Ovary (tissue), 9 donors: ENCODE results near the gene PHC2. TPM values are rescaled to one million over a fixed set of nuclear protein-coding genes. Genes with fewer than 3 reads are reported as not detected.

ENCODE experiments used
- DNase-seq, 5 donors: peaks; one replicate each; pipeline ENCODE4 v3.0.0-alpha.2; 2019 to 2020
- H3K27ac ChIP-seq, 2 donors: fragments of 200-600 bp; one replicate each; pipeline versions ENCODE4 v1.5.1 to v1.8.0; 2019 to 2022
- H3K27me3 ChIP-seq: fragments of 200-600 bp; one replicate; pipeline ENCODE4 v1.8.0; 2022
- H3K36me3 ChIP-seq: fragments of 200-600 bp; sonication (generic); one replicate; pipeline ENCODE4 v1.5.1; 2019
- H3K4me1 ChIP-seq: one replicate; pipeline ENCODE4 v1.8.1; 2013; ENCODE audit warnings: mild to moderate bottlenecking, moderate library complexity; ENCODE audit not compliant: insufficient read depth
- H3K4me3 ChIP-seq: fragments of 200-600 bp; sonication (generic); one replicate; pipeline ENCODE4 v1.5.1; 2017
- H3K9me3 ChIP-seq, 2 donors: fragments of 200-600 bp in 1 of 2; sonication (generic) in 1 of 2; one replicate each; pipeline versions ENCODE4 v1.5.1 to v1.8.1; 2013 to 2019; ENCODE audit warnings: mild to moderate bottlenecking in 1 of 2, moderate library complexity in 1 of 2
- EP300 ChIP-seq: sonication (generic); formaldehyde crosslinking; IDR thresholded peaks from one replicate; pipeline ENCODE4 v1.6.1; 2017; ENCODE audit warnings: antibody characterized with exemption
- POLR2A ChIP-seq: fragments of 450-650 bp; IDR thresholded peaks from one replicate; pipeline ENCODE4 v1.6.1; 2017; ENCODE audit warnings: antibody characterized with exemption, mild to moderate bottlenecking, moderate library complexity
- WGBS, 3 donors: extraction: QIAGEN DNeasy Blood & Tissue Kit in 1 of 3; methylation state at CpG; one replicate each; pipeline versions ENCODE4 v1.1.5 to v1.1.7; 2013 to 2017; 5-methylcytosine and 5-hydroxymethylcytosine counted together
- intact Hi-C, 4 donors: fragments of 100-400 bp; cut with DNase I; formaldehyde crosslinking; loops; one replicate each; pipeline versions ENCODE4 v1.11.0 to v1.15.1; 2022 to 2023
- polyA plus RNA-seq, 2 donors: library from polyadenylated mRNA; stranded (reverse); fragments of 200-250 nt in 1 of 2; fragments of 350-450 nt in 1 of 2; fragmentation: Illumina TruSeq in 1 of 2; extraction: RNeasy Lipid Tissue Mini Kit (QIAGEN cat#74804) in 1 of 2; gene quantifications; one replicate each; pipeline ENCODE4 v1.2.3, GENCODE V29; 2013 to 2014
- total RNA-seq, 7 donors: library from RNA; depleted of rRNA in 2 of 7; stranded (reverse); fragments of >200 nt in 2 of 7; fragmentation: NEBNext Ultra II Directional in 3 of 7; extraction: Animal tissue kit (Norgen Biotek cat#: 25700) in 3 of 7; gene quantifications; one replicate each; pipeline versions ENCODE4 v1.1.0 to v1.2.4, GENCODE V29; 2016 to 2023
- TF ChIP-seq, protein P1 (sequence below), 3 donors: fragments of 450-650 bp in 2 of 3; fragments of 200-600 bp in 1 of 3; IDR thresholded peaks; one replicate each; pipeline versions ENCODE4 v1.5.1 to v1.8.0; 2016 to 2022; ENCODE audit warnings: antibody characterized with exemption in 3 of 3, mild to moderate bottlenecking in 1 of 3
- donor health status: DM: no; HTN: no; CAD: no; lungs with moderate emphysema.
- donor health status: DM: no; HTN: no; CAD: no.
- donor health status: Bipolar disorder and iron deficiency.
- donor health status: DM: yes; HTN: yes; CAD: no.
- donor health status: DM: no; HTN: no; CAD: no.
- donor health status: DM: yes; HTN: yes; CAD: no.

PHC2 gene
- total and polyA plus RNA-seq, 9 donors, result 52.3 to 101 (median 85.5) TPM

DNA sequence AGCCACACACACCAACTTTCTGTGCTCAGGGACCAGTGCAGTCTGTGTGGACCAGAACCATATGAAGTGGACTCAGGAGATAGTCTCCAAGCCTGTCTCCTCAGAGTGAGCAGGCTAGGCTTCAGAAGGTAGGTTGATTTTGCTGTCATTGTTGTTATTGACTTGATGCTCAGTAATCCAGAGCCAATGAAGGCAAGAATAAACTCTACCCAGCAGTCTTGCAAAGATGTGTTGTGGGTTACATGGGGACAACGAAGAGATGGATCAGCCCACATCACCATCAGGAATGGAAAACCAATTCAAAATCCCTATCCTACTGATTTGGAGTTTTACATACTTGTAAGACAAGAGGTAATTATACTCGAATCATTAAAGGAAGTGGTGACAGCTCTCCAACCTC, 37.4 kb downstream of the PHC2 start:
- Histone ChIP-seq H3K9me3 (no peaks in the 10 kb centered on the region), H3K27me3 (no peaks in the 10 kb centered on the region), H3K36me3 (no peaks in the 10 kb centered on the region), H3K4me1 (peaks cover 14% of the 10 kb centered on the region), H3K27ac (no peak overlapping the region), H3K4me3 (no peak overlapping the region)
- WGBS, 3 donors, result 88 to 97% (median 90%) methylated on average over 2 of the region's 2 CpGs
- TF ChIP-seq POLR2A, result no peak
- no peak for TF ChIP-seq EP300
- TF ChIP-seq, protein P1, sequence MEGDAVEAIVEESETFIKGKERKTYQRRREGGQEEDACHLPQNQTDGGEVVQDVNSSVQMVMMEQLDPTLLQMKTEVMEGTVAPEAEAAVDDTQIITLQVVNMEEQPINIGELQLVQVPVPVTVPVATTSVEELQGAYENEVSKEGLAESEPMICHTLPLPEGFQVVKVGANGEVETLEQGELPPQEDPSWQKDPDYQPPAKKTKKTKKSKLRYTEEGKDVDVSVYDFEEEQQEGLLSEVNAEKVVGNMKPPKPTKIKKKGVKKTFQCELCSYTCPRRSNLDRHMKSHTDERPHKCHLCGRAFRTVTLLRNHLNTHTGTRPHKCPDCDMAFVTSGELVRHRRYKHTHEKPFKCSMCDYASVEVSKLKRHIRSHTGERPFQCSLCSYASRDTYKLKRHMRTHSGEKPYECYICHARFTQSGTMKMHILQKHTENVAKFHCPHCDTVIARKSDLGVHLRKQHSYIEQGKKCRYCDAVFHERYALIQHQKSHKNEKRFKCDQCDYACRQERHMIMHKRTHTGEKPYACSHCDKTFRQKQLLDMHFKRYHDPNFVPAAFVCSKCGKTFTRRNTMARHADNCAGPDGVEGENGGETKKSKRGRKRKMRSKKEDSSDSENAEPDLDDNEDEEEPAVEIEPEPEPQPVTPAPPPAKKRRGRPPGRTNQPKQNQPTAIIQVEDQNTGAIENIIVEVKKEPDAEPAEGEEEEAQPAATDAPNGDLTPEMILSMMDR (IDR thresholded peaks at IDR 0.05), result no peak
- intact Hi-C loops, result no loop called here
- no peak for DNase-seq

DNA sequence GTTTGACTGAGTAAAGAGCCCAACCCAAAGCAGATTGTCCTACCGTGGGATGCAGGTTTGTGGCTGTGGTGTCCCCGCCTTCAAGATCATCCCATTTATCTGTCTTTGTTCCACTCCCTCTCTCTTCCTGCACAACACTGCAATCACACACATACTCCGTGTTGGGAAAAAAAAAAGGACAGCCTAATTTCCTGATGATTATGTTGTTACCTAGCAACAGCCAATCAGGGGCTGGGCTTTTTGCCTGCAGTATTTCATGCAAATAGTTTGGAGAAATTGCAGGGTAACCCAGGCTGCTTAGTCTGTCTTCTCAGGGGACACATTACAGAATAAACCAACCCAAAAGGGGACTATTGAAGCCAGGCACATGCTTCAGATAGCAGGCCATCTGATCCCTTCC, 38.3 kb downstream of the PHC2 start:
- no peak overlapping the region for H3K4me3 ChIP-seq
- H3K36me3 ChIP-seq, result no peaks in the 10 kb centered on the region
- 32 to 41% (median 33%) methylated on average over 3 of the region's 3 CpGs for WGBS, 3 donors
- H3K27me3 ChIP-seq, result no peaks in the 10 kb centered on the region
- DNase-seq, result no peak
- intact Hi-C loops, result no loop called here
- no peak overlapping the region for H3K27ac ChIP-seq
- H3K4me1 ChIP-seq, result peaks cover 13% of the 10 kb centered on the region
- H3K9me3 ChIP-seq, result no peaks in the 10 kb centered on the region
- TF ChIP-seq, protein P1 (IDR thresholded peaks at IDR 0.05), result no peak
- no peak for TF ChIP-seq POLR2A
- TF ChIP-seq EP300, result no peak

GRCh38 chr1:33392206-33392605, 38.7 kb downstream of the PHC2 start:
- no peak for DNase-seq
- Histone ChIP-seq H3K4me3 (no peak overlapping the region), H3K27me3 (no peaks in the 10 kb centered on the region), H3K36me3 (no peaks in the 10 kb centered on the region), H3K27ac (no peak overlapping the region), H3K9me3 (no peaks in the 10 kb centered on the region), H3K4me1 (peaks cover 10% of the 10 kb centered on the region)
- TF ChIP-seq POLR2A, result no peak
- no peak for TF ChIP-seq EP300
- TF ChIP-seq, protein P1 (IDR thresholded peaks at IDR 0.05), result no peak
- 85 to 92% (median 86%) methylated on average over 8 of the region's 8 CpGs for WGBS, 3 donors
- intact Hi-C loops, result no loop called here

GRCh38 chr1:33391343-33392078, 39.4 kb downstream of the PHC2 start:
- WGBS, 3 donors, result 76 to 81% (median 78%) methylated on average over 8 of the region's 8 CpGs
- intact Hi-C loops, result no loop called here

More at GRCh38 chr1:33391343-33392078, 39.4 kb downstream of the PHC2 start:
- H3K27ac ChIP-seq, result no peak overlapping the region
- no peaks in the 10 kb centered on the region for H3K27me3 ChIP-seq
- no peak overlapping the region for H3K4me3 ChIP-seq
- H3K36me3 ChIP-seq, result no peaks in the 10 kb centered on the region
- no peak for DNase-seq
- peaks cover 8% of the 10 kb centered on the region for H3K4me1 ChIP-seq
- H3K9me3 ChIP-seq, result no peaks in the 10 kb centered on the region
- no peak for TF ChIP-seq EP300
- TF ChIP-seq POLR2A, result no peak
- TF ChIP-seq, protein P1 (IDR thresholded peaks at IDR 0.05), result no peak
